NCI-H1694 (cell line): ENCODE data around the gene AJAP1.

ENCODE experiments used
- DNase-seq: peaks from one replicate; lab custom pipeline; 2025; lab: John Stamatoyannopoulos, UW

AJAP1 gene

DNA sequence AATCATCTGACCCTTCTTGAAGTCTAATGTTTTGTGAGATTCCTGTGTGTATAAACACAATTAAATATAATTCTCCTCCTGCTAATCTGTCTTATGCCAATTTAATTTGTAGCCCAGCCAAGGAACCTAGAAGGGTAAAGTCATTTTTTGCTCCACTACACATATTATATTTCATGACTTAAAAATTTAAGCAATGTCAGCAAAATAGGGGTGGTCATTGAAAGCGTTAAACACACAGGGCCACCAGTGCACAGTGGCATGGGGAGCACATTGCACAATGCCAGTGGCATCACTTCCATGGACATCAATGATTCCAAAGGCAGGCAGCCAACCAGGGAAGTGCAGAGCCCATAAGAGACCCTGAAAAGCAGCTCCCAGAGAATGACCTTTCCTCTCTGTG lies 166.1 kb downstream of the AJAP1 start:
- no peak for DNase-seq

DNA sequence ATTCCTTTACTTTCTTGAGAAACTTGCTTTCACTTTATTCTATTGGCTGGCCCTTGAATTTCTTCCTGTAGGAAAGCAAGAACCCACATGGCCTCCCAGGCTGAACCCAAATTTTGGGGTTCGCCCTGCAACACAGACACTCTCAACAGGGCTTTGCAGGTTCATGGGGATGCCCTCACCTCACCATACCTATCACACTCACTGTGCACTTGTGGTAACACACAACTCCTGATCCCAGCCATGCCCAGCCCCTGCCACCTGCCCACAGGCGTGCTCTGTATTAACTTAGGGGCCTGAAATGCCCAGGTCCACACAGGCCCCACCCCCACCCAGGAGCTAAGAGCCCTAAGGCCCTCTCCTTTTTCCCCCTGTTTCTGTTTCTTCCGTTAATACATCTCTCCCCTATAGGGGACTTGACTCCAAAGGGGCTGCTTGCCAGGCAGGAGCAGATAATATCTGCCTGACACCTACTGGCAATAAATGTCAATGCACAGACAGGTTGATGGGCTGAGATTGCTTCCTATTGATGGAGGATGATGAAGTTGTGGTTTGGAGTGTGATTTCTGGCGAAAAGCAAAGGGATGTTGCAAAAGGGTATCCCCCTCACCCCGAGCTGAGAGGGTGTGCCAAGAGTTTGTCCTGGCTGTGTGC lies 171.5 kb downstream of the AJAP1 start:
- peak; percentile 46 for DNase-seq

DNA sequence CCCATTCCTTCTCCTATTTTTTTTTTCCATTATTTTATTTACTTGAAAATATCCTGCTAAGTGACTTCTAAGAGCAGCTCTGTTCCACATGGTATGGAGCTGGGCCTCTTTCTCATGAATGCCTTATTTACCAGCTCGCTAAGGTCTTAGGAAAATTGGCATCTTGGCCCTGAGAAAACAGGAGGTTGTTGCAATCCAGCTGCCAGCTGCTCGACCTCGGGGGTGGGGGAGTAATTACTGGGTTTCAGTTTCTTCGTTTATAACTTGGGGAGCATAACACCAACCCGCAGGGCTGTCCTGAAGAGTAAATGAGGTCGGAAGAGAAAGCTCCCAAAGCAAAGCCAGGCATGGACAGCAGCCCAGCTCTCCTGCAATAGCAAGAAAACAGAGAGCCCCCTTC lies 176.3 kb downstream of the AJAP1 start:
- DNase-seq = no peak

DNA sequence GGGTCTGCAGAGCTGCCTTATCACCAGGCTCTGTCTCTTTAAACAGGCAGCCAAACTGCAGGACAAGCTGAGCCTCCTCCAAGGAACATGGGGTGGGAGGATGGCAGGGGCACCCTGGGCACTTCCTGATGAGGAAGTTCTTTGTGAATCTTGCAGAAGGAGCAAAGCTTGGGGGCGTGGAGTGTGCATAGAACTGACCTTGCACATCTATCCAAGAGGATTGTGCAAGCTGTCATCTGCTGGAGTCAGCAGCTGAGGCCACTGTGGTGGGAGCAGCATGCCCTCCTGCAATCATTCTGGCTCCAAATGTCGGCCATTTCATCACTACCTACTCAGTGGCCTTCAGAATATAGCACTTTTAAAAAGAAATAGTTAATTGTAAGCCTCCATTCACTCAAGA lies 182.2 kb downstream of the AJAP1 start:
- DNase-seq = no peak

DNA sequence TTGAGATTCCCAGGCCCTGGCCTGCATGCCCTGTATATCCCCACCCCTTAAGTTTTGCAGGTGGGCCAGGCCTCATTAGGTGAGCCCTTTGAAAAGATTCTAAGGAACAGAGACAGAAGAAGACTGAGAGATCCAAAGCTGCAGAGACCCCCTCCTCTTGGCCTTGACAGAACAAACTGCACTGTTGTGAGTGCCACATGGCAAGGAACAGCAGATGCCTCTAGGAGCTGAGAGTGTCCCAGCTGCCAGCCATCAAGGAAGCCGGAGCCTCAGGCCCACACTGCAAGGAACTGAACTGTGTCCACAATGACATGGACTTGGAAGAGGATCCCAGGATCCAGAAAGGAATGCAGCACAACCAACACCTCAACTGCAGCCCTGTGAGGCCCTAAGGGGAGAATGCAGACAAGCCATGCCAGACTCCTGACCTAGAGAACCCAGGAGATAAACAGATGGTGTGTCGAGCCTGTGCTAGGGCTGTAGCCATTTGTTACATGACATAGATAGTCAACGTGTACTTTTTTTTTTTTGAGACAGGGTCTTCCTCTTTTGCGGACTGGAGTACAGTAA lies 182.7 kb downstream of the AJAP1 start:
- no peak for DNase-seq

DNA sequence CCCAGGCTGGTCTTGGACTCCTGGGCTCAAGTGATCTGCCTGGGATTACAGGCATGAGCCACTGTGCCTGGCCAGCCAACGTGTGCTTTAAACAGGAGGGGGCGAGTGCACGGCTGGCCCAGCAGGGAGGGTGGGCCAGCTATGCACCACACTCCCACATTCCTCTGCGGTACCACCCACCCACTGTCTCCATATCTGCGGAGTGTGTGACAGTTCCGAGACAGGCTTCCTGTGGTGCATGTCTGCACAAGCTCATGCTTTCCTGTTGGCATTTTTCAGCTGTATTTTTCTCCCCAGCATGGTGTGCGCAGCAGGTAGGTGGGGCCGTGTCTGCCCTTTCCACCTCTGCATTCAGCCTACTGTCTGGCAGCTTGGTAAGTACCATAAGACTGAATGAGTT lies 183.3 kb downstream of the AJAP1 start:
- DNase-seq = no peak

DNA sequence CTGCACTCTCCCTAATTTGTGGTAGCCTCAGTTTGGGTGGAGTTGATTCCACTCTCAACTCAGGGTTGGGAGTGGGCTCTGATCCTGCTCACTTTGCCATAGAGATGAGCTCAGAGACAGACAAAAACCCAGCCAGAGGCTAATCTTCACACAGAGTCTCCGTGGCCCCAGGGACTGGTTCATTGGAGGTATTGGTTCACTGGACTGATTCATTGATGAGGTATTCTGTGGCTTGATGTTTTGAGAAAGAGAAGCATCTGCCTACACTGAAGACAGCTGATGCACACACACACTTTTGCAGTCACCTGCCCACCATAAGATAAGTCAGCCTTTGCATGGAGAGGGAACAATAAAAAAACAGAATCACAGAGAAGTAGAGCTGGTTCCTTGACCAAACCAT lies 183.8 kb downstream of the AJAP1 start:
- DNase-seq = no peak
